Endothelial cell of umbilical vein (primary cell): ENCODE measurements around the gene AP1G2. TPM values are rescaled to one million over a fixed set of nuclear protein-coding genes. Genes with fewer than 3 reads are reported as not detected.

Experiments
- BruUV-seq: library from RNA; stranded (reverse); fragments of 400-500 nt; replicated peaks from 2 replicates; lab custom pipeline; 2021; lab: Mats Ljungman, UMichigan
- CTCF ChIA-PET: fragments of 300-600, 350-600 bp; sonication (Branson Sonifier 250); formaldehyde crosslinking; loops from one replicate; lab custom pipeline; 2021; ENCODE audit warnings: antibody characterized with exemption, inconsistent platforms; lab: Charles Lee
- POLR2A ChIA-PET: fragments of 300-600, 350-600 bp; sonication (Branson Sonifier 250); formaldehyde crosslinking; loops from one replicate; lab custom pipeline; 2021; ENCODE audit warnings: antibody characterized with exemption, inconsistent platforms; lab: Charles Lee
- DNase-seq: peaks from one replicate; pipeline ENCODE4 v3.0.0-alpha.2; 2011; ENCODE audit warnings: low read depth, low spot score
- FAIRE-seq: peaks from 2 replicates; lab custom pipeline; 2011; peaks lifted over from hg19 to GRCh38; lab: Jason Lieb, UNC
- H2AFZ ChIP-seq: 2 replicates; pipeline ENCODE4 v1.6.0; 2012; ENCODE audit warnings: low read depth, low read length, control low read depth, inconsistent platforms
- H3K27ac ChIP-seq: 2 replicates; pipeline ENCODE4 v1.5.1; 2011; ENCODE audit warnings: low read depth, mild to moderate bottlenecking, control low read depth, low read length, moderate library complexity; ENCODE audit not compliant: insufficient read depth
- H3K27me3 ChIP-seq, 2 experiments: 2 replicates each; pipeline versions ENCODE4 v1.6.0 to v1.6.1; 2011; ENCODE audit warnings: low read length in 2 of 2, mixed read lengths in 1 of 2; ENCODE audit not compliant: control insufficient read depth in 2 of 2, insufficient read depth in 2 of 2
- H3K36me3 ChIP-seq, 2 experiments: 2 replicates in 1 of 2; 3 replicates in 1 of 2; pipeline ENCODE4 v1.5.1; 2011; ENCODE audit warnings: low read length in 2 of 2, mild to moderate bottlenecking in 1 of 2, moderate library complexity in 1 of 2; ENCODE audit not compliant: control insufficient read depth in 2 of 2, insufficient read depth in 2 of 2; ENCODE audit errors: extremely low read depth in 1 of 2
- H3K4me1 ChIP-seq: 3 replicates; pipeline ENCODE4 v1.5.1; 2011; ENCODE audit warnings: mild to moderate bottlenecking, low read length; ENCODE audit not compliant: control insufficient read depth, insufficient read depth; ENCODE audit errors: extremely low read depth
- H3K4me2 ChIP-seq: 2 replicates; pipeline ENCODE4 v1.6.1; 2011; ENCODE audit warnings: low read length, control low read depth, mixed read lengths; ENCODE audit not compliant: insufficient read depth
- H3K4me3 ChIP-seq, 3 experiments: fragments of 200-600 bp in 1 of 3; sonication (generic), shearing (Covaris generic) in 1 of 3; replicated peaks in 1 of 3; 2 replicates each; pipeline ENCODE4 v1.5.1; 2011 to 2016; ENCODE audit warnings: control low read depth in 3 of 3, low read length in 3 of 3, mild to moderate bottlenecking in 2 of 3, inconsistent platforms in 1 of 3, low read depth in 1 of 3, moderate library complexity in 1 of 3; ENCODE audit not compliant: insufficient read depth in 1 of 3
- H3K79me2 ChIP-seq: 2 replicates; pipeline ENCODE4 v1.6.0; 2012; ENCODE audit warnings: low read length, inconsistent platforms; ENCODE audit not compliant: control insufficient read depth, insufficient read depth
- H3K9ac ChIP-seq: replicated peaks from 2 replicates; pipeline ENCODE3; 2011; ENCODE audit warnings: low read length, control low read depth; ENCODE audit not compliant: insufficient read depth; ENCODE audit errors: extremely low read depth
- H3K9me1 ChIP-seq: replicated peaks from 3 replicates; pipeline ENCODE4 v1.6.0; 2011; ENCODE audit warnings: mild to moderate bottlenecking, low read length; ENCODE audit not compliant: control insufficient read depth, insufficient read depth; ENCODE audit errors: extremely low read depth
- H3K9me3 ChIP-seq: replicated peaks from 2 replicates; pipeline ENCODE4 v1.5.1; 2012; ENCODE audit warnings: low read length, inconsistent platforms; ENCODE audit not compliant: control insufficient read depth, insufficient read depth
- H4K20me1 ChIP-seq: replicated peaks from 2 replicates; pipeline ENCODE3; 2011; ENCODE audit warnings: mild to moderate bottlenecking, low read length; ENCODE audit not compliant: control insufficient read depth, insufficient read depth; ENCODE audit errors: extremely low read depth
- CTCF ChIP-seq, 2 donors: IDR thresholded peaks; 1 replicate in 1 of 2; 2 replicates in 1 of 2; pipeline ENCODE4 v1.5.1; 2011; ENCODE audit warnings: low read length in 2 of 2, mild to moderate bottlenecking in 2 of 2, moderate library complexity in 2 of 2, control low read depth in 1 of 2, inconsistent platforms in 1 of 2, low read depth in 1 of 2; ENCODE audit not compliant: insufficient read depth in 1 of 2; ENCODE audit errors: extremely low read depth in 1 of 2
- GATA2 ChIP-seq: IDR thresholded peaks from 2 replicates; pipeline ENCODE4 v1.7.0; 2011; ENCODE audit warnings: low read depth, mild to moderate bottlenecking, moderate library complexity, mixed read lengths, low read length; ENCODE audit not compliant: insufficient read length, insufficient read depth
- MAX ChIP-seq: IDR thresholded peaks from 2 replicates; pipeline ENCODE4 v1.6.1; 2011; ENCODE audit not compliant: insufficient read depth, insufficient read length
- POLR2A ChIP-seq: IDR thresholded peaks from 2 replicates; pipeline ENCODE4 v1.6.1; 2012; ENCODE audit warnings: low read depth, mild to moderate bottlenecking, control low read depth, low read length
- dilution Hi-C: fragments of 300-500 bp; cut with MboI; formaldehyde crosslinking; loops from one replicate; pipeline ENCODE4 v1.15.0; 2019; ENCODE audit warnings: low sequenced_read_pairs; ENCODE audit not compliant: extremely low pct_ligation_motif_present
- intact Hi-C: fragments of 100-400 bp; cut with micrococcal nuclease; formaldehyde crosslinking; loops from one replicate; pipeline ENCODE4 v1.10.0; 2022
- polyA plus RNA-seq, 4 experiments: library from polyadenylated mRNA; depleted of rRNA in 3 of 4; stranded (reverse) in 3 of 4; unstranded in 1 of 4; fragments of >200 nt; gene quantifications; 2 replicates each; pipeline versions ENCODE4 v1.2.1 to v1.2.3, GENCODE V29; 2011 to 2012; ENCODE audit warnings: missing spikeins in 1 of 4
- total RNA-seq: library from RNA; stranded (reverse); gene quantifications from 2 replicates; pipeline ENCODE4 v1.2.3, GENCODE V29; 2021

Gene AP1G2
- total and polyA plus RNA-seq, 2 donors (not counting 3 experiments of a cell fraction or from before 2014, with no cell fraction given) = 39.0 to 55.8 TPM

GRCh38 chr14:23540141-23540469 is 27.5 kb downstream of the AP1G2 start:
- Histone ChIP-seq H2AFZ (no peak overlapping the region), H3K27me3 (no peaks in the 10 kb centered on the region), H3K27ac (no peak overlapping the region), H3K4me2 (no peak overlapping the region), H3K4me3 (no peak overlapping the region), H3K36me3 (no peaks in the 10 kb centered on the region), H3K4me1 (no peaks in the 10 kb centered on the region), H3K9me3 (no peaks in the 10 kb centered on the region), H4K20me1 (no peaks in the 10 kb centered on the region), H3K9ac (no peak overlapping the region), H3K79me2 (no peaks in the 10 kb centered on the region), H3K9me1 (no peaks in the 10 kb centered on the region)
- ChIA-PET CTCF (interaction anchor here (1.0 to 3.5 kb wide), 7 partner anchors 11 to 275 kb away, joined by 3 to 17 read pairs (median 3); no protein-coding TSS in a partner anchor), POLR2A (no interaction called here)
- no peak for FAIRE-seq
- dilution Hi-C loops (no loop called here), intact Hi-C loops (no loop called here)
- DNase-seq = no peak
- BruUV-seq = no TSS peak
- TF ChIP-seq GATA2 (no peak), MAX (no peak), POLR2A (no peak), CTCF (IDR thresholded peaks at IDR 0.05; ENCODE audit: extremely low read depth in 1 of 2, insufficient read depth in 1 of 2, low read depth in 1 of 2, low read length in 2 of 2) (no peak)
